H1 (cell line): ENCODE measurements around the gene ACE. TPM values are rescaled to one million over a fixed set of nuclear protein-coding genes. Genes with fewer than 3 reads are reported as not detected.

Experiments
- CTCF ChIA-PET: fragments of 300-600 bp; sonication (Branson Sonifier 250); formaldehyde crosslinking; loops from one replicate; lab custom pipeline; 2021; ENCODE audit not compliant: partially characterized antibody; lab: Charles Lee
- POLR2A ChIA-PET: fragments of 300-600 bp; sonication (Branson Sonifier 250); formaldehyde crosslinking; loops from one replicate; lab custom pipeline; 2021; ENCODE audit warnings: inconsistent platforms; ENCODE audit not compliant: partially characterized antibody; lab: Charles Lee
- DNase-seq, 2 experiments: peaks; one replicate each; pipeline versions ENCODE4 v3.0.0 to v3.0.0-alpha.2; 2010 to 2022; ENCODE audit warnings: low spot score in 2 of 2, low read depth in 1 of 2, mixed read lengths in 1 of 2
- FAIRE-seq: peaks from 2 replicates; lab custom pipeline; 2011; peaks lifted over from hg19 to GRCh38; lab: Jason Lieb, UNC
- H2AFZ ChIP-seq: 2 replicates; pipeline ENCODE4 v1.8.1; 2012; ENCODE audit warnings: low read length, inconsistent platforms
- H2AK5ac ChIP-seq: 2 replicates; pipeline ENCODE4 v1.6.1; 2013; ENCODE audit warnings: low read depth, low read length
- H2BK120ac ChIP-seq: replicated peaks from 2 replicates; pipeline ENCODE3; 2013; ENCODE audit warnings: low read depth, low read length, inconsistent platforms
- H2BK12ac ChIP-seq: 2 replicates; pipeline ENCODE4 v1.6.1; 2013; ENCODE audit warnings: low read depth, low read length
- H2BK15ac ChIP-seq: 2 replicates; pipeline ENCODE4 v1.6.1; 2013; ENCODE audit warnings: low read length
- H2BK20ac ChIP-seq: 2 replicates; pipeline ENCODE4 v1.6.1; 2013; ENCODE audit warnings: low read length
- H2BK5ac ChIP-seq: 2 replicates; pipeline ENCODE4 v1.6.1; 2013; ENCODE audit warnings: low read depth, low read length
- H3K14ac ChIP-seq: 2 replicates; pipeline ENCODE4 v1.6.1; 2013; ENCODE audit warnings: inconsistent platforms; ENCODE audit not compliant: insufficient read length
- H3K18ac ChIP-seq: 2 replicates; pipeline ENCODE4 v1.6.1; 2013; ENCODE audit warnings: low read length; ENCODE audit errors: extremely low read depth
- H3K23ac ChIP-seq: 2 replicates; pipeline ENCODE4 v1.6.1; 2013; ENCODE audit warnings: inconsistent platforms; ENCODE audit not compliant: insufficient read length
- H3K23me2 ChIP-seq: 2 replicates; pipeline ENCODE4 v1.6.1; 2013; ENCODE audit warnings: low read depth, low read length
- H3K27ac ChIP-seq: 2 replicates; pipeline ENCODE4 v1.6.1; 2011; ENCODE audit warnings: low read depth, low read length, inconsistent platforms
- H3K27me3 ChIP-seq, 4 experiments: replicated peaks in 1 of 4; 1 replicate in 1 of 4; 2 replicates in 3 of 4; pipeline versions ENCODE4 v1.6.1 to v1.8.1; 2011 to 2013; ENCODE audit warnings: low read length in 3 of 4, mild to moderate bottlenecking in 3 of 4, inconsistent platforms in 2 of 4, mixed read lengths in 2 of 4, moderate library complexity in 1 of 4; ENCODE audit not compliant: control insufficient read depth in 3 of 4, insufficient read depth in 3 of 4; ENCODE audit errors: extremely low read depth in 1 of 4
- H3K36me3 ChIP-seq, 4 experiments: 2 replicates each; pipeline versions ENCODE4 v1.6.1 to v1.8.1; 2011 to 2013; ENCODE audit warnings: mild to moderate bottlenecking in 4 of 4, low read length in 3 of 4, moderate library complexity in 2 of 4, control low read depth in 1 of 4, inconsistent platforms in 1 of 4; ENCODE audit not compliant: insufficient read depth in 4 of 4, control insufficient read depth in 2 of 4
- H3K4ac ChIP-seq: replicated peaks from 2 replicates; pipeline ENCODE3; 2013; ENCODE audit warnings: low read length, low read depth, mixed read lengths, inconsistent platforms; ENCODE audit not compliant: insufficient read length
- H3K4me1 ChIP-seq, 4 experiments: replicated peaks in 1 of 4; 1 replicate in 1 of 4; 2 replicates in 3 of 4; pipeline versions ENCODE4 v1.6.1 to v1.8.1; 2011 to 2013; ENCODE audit warnings: low read length in 3 of 4, inconsistent platforms in 2 of 4, mixed read lengths in 1 of 4; ENCODE audit not compliant: insufficient read depth in 4 of 4, control insufficient read depth in 3 of 4
- H3K4me2 ChIP-seq, 2 experiments: 2 replicates each; pipeline versions ENCODE4 v1.6.1 to v1.8.1; 2011 to 2013; ENCODE audit warnings: low read depth in 2 of 2, low read length in 2 of 2, control low read depth in 1 of 2, inconsistent platforms in 1 of 2, mild to moderate bottlenecking in 1 of 2; ENCODE audit not compliant: insufficient read depth in 1 of 2
- H3K4me3 ChIP-seq, 4 experiments: fragments of 200-600, 300-600 bp in 1 of 4; sonication (generic), shearing (Covaris generic), sonication (Bioruptor Twin) in 1 of 4; 2 replicates each; pipeline versions ENCODE4 v1.5.1 to v1.8.1; 2011 to 2016; ENCODE audit warnings: low read length in 4 of 4, low read depth in 3 of 4, control low read depth in 2 of 4, inconsistent platforms in 2 of 4, mild to moderate bottlenecking in 2 of 4, mixed read lengths in 1 of 4, moderate library complexity in 1 of 4; ENCODE audit not compliant: insufficient read depth in 2 of 4; ENCODE audit errors: extremely low read depth in 1 of 4
- H3K56ac ChIP-seq: replicated peaks from 2 replicates; pipeline ENCODE3; 2013; ENCODE audit warnings: low read depth, mild to moderate bottlenecking, mixed read lengths, low read length, inconsistent platforms; ENCODE audit not compliant: insufficient read length
- H3K79me1 ChIP-seq: 2 replicates; pipeline ENCODE4 v1.6.1; 2013; ENCODE audit warnings: low read depth, low read length, control low read depth
- H3K79me2 ChIP-seq, 2 experiments: 2 replicates each; pipeline versions ENCODE4 v1.6.1 to v1.8.1; 2012 to 2013; ENCODE audit warnings: low read length in 2 of 2, mild to moderate bottlenecking in 2 of 2, inconsistent platforms in 1 of 2; ENCODE audit not compliant: insufficient read depth in 2 of 2, control insufficient read depth in 1 of 2
- H3K9ac ChIP-seq, 4 experiments: replicated peaks in 1 of 4; 1 replicate in 1 of 4; 2 replicates in 3 of 4; pipeline versions ENCODE4 v1.6.1 to v1.8.1; 2011 to 2013; ENCODE audit warnings: low read depth in 3 of 4, low read length in 3 of 4, control low read depth in 2 of 4, mild to moderate bottlenecking in 2 of 4, moderate library complexity in 2 of 4, inconsistent platforms in 1 of 4; ENCODE audit errors: extremely low read depth in 1 of 4
- H3K9me3 ChIP-seq, 2 experiments: 2 replicates each; pipeline versions ENCODE4 v1.6.1 to v1.8.1; 2012 to 2013; ENCODE audit warnings: mild to moderate bottlenecking in 2 of 2, moderate library complexity in 2 of 2, control low read depth in 1 of 2, inconsistent platforms in 1 of 2, low read depth in 1 of 2, low read length in 1 of 2, mixed read lengths in 1 of 2; ENCODE audit not compliant: insufficient read depth in 2 of 2
- H4K20me1 ChIP-seq, 2 experiments: replicated peaks in 1 of 2; 2 replicates each; pipeline versions ENCODE3 to v1.8.1; 2011 to 2013; ENCODE audit warnings: inconsistent platforms in 2 of 2, low read length in 2 of 2, mild to moderate bottlenecking in 1 of 2; ENCODE audit not compliant: insufficient read depth in 2 of 2, control insufficient read depth in 1 of 2
- H4K5ac ChIP-seq: 2 replicates; pipeline ENCODE4 v1.6.1; 2013; ENCODE audit warnings: low read length, low read depth, mixed read lengths, inconsistent platforms; ENCODE audit not compliant: insufficient read length
- H4K8ac ChIP-seq: 2 replicates; pipeline ENCODE4 v1.8.0; 2013; ENCODE audit warnings: mild to moderate bottlenecking, moderate library complexity, low read length, inconsistent platforms; ENCODE audit not compliant: insufficient read depth; ENCODE audit errors: extremely low read depth
- H4K91ac ChIP-seq: replicated peaks from 2 replicates; pipeline ENCODE3; 2013; ENCODE audit warnings: low read length, mixed read lengths, inconsistent platforms; ENCODE audit not compliant: insufficient read length
- CBX8 ChIP-seq: fragments of 300-800, 300-1000 bp; sonication (generic); IDR thresholded peaks from 2 replicates; pipeline ENCODE4 v1.7.1; 2016; ENCODE audit warnings: low read depth, low read length, borderline replicate concordance
- CTBP2 ChIP-seq: IDR thresholded peaks from 2 replicates; pipeline ENCODE4 v1.7.0; 2011; ENCODE audit warnings: borderline replicate concordance, mild to moderate bottlenecking, moderate library complexity, mixed read lengths, low read length; ENCODE audit not compliant: insufficient read depth, insufficient read length
- HDAC6 ChIP-seq: IDR thresholded peaks from one replicate; pipeline ENCODE4 v1.7.1; 2012; ENCODE audit warnings: low read depth, mild to moderate bottlenecking, inconsistent platforms, low read length, moderate library complexity
- JUND ChIP-seq: IDR thresholded peaks from 2 replicates; pipeline ENCODE4 v1.6.1; 2011; ENCODE audit warnings: mild to moderate bottlenecking, improper control_type of control experiment, low read length
- KDM1A ChIP-seq: fragments of 200-600, 300-600 bp; sonication (generic); IDR thresholded peaks from 2 replicates; pipeline ENCODE4 v1.7.1; 2016; ENCODE audit warnings: mild to moderate bottlenecking, low read length, borderline replicate concordance
- MAFK ChIP-seq: IDR thresholded peaks from 2 replicates; pipeline ENCODE4 v1.6.1; 2012; ENCODE audit warnings: low read depth, mild to moderate bottlenecking, improper control_type of control experiment, low read length
- NRF1 ChIP-seq: IDR thresholded peaks from 2 replicates; pipeline ENCODE4 v1.6.1; 2011; ENCODE audit warnings: mild to moderate bottlenecking, low read depth, low read length, improper control_type of control experiment
- RNF2 ChIP-seq: fragments of 200-900, 300-1000 bp; sonication (generic); IDR thresholded peaks from 2 replicates; pipeline ENCODE4 v1.7.1; 2016; ENCODE audit warnings: borderline replicate concordance, low read depth, mild to moderate bottlenecking, antibody characterized with exemption, low read length; ENCODE audit not compliant: poor library complexity, severe bottlenecking; ENCODE audit errors: missing control alignments
- RXRA ChIP-seq: IDR thresholded peaks from 2 replicates; pipeline ENCODE4 v1.6.1; 2011; ENCODE audit warnings: low read depth, mild to moderate bottlenecking, low read length, moderate library complexity; ENCODE audit not compliant: insufficient read depth
- SIRT6 ChIP-seq: IDR thresholded peaks from one replicate; pipeline ENCODE4 v1.7.1; 2012; ENCODE audit warnings: low read length, inconsistent platforms
- SRF ChIP-seq: IDR thresholded peaks from 2 replicates; pipeline ENCODE4 v1.6.1; 2011; ENCODE audit warnings: mild to moderate bottlenecking, low read depth, low read length, moderate library complexity
- TEAD4 ChIP-seq: IDR thresholded peaks from 2 replicates; pipeline ENCODE4 v1.6.1; 2012; ENCODE audit warnings: low read depth, low read length, inconsistent platforms, mixed read lengths
- WGBS, 2 experiments: shearing (Covaris generic) in 1 of 2; methylation state at CpG; one replicate each; pipeline versions ENCODE4 v1.1.6 to v1.1.7; 2013 to 2015; ENCODE audit warnings: low lambda C conversion rate in 2 of 2, mixed read lengths in 2 of 2, inconsistent platforms in 1 of 2, low coverage in 1 of 2, missing lambda C conversion rate in 1 of 2; ENCODE audit not compliant: insufficient replicate concordance in 2 of 2, insufficient coverage in 1 of 2, insufficient read length in 1 of 2; ENCODE audit errors: extremely low coverage in 1 of 2, missing lambda C conversion rate in 1 of 2; 5-methylcytosine and 5-hydroxymethylcytosine counted together
- polyA plus RNA-seq, 7 experiments: library from polyadenylated mRNA; depleted of rRNA in 3 of 7; stranded (reverse) in 5 of 7; unstranded in 2 of 7; fragments of >200 nt in 5 of 7; fragments of 200-250 nt in 2 of 7; gene quantifications; 1 replicate in 5 of 7; 2 replicates in 1 of 7; 4 replicates in 1 of 7; pipeline versions ENCODE4 v1.2.1 to v1.2.3, GENCODE V29; 2011 to 2013; ENCODE audit warnings: missing spikeins in 2 of 7, mixed read lengths in 2 of 7
- total RNA-seq: library from RNA; stranded (reverse); fragmentation: NEBNext Ultra II Directional; extraction: Animal tissue kit (Norgen Biotek cat#: 25700); gene quantifications from 2 replicates; pipeline ENCODE4 v1.2.1, GENCODE V29; 2021
- TF ChIP-seq, protein P1 (sequence below): IDR thresholded peaks from 2 replicates; pipeline ENCODE4 v1.6.1; 2011; ENCODE audit warnings: low read length, improper control_type of control experiment

The ACE gene
- total and polyA plus RNA-seq, 2 of the 8 experiments (the other 6 are each of a cell fraction or from before 2014, with no cell fraction given), result 2.5 to 5.5 TPM

DNA sequence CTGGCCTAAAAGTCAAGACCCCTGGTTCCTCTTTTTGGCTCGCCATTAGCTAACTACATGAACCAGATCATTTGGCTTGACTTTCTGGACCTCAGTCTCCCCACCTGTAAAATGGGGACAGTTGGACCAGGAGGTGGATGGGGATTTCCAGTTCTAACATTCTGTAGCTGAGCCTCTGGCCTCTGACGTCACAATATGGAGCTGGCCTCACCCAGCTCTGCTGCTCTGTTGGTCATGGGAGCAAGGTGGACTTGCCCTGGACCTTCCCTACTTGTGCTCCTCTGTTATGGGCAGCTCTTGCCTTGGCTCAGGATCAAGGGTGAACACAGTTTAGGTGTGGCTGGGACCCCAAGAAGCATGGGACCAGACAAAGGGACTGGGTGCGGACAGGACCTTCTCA lies 29.8 kb downstream of the ACE start:
- Histone ChIP-seq H2BK15ac (no peak overlapping the region), H3K4me2 (no peak overlapping the region), H3K4me3 (no peak overlapping the region), H3K14ac (no peak overlapping the region), H4K20me1 (no peaks in the 10 kb centered on the region), H2AFZ (no peak overlapping the region), H3K23ac (no peak overlapping the region), H3K4me1 (no peaks in the 10 kb centered on the region), H3K27ac (no peak overlapping the region), H2BK12ac (no peak overlapping the region), H4K5ac (no peak overlapping the region), H3K18ac (no peak overlapping the region), H3K9me3 (peaks cover 0 to 4% of the 10 kb centered on the region in 2 experiments; a peak in 1 of 4 replicates), H3K23me2 (no peaks in the 10 kb centered on the region), H3K9ac (no peak overlapping the region), H4K8ac (no peak overlapping the region), H2BK20ac (no peak overlapping the region), H3K79me1 (no peaks in the 10 kb centered on the region), H4K91ac (no peak overlapping the region), H3K79me2 (no peaks in the 10 kb centered on the region), H3K4ac (no peak overlapping the region), H2AK5ac (no peak overlapping the region), H3K36me3 (no peaks in the 10 kb centered on the region), H2BK120ac (no peak overlapping the region), H2BK5ac (no peak overlapping the region), H3K56ac (no peak overlapping the region), H3K27me3 (no peaks in the 10 kb centered on the region)
- DNase-seq (no peak), FAIRE-seq (no peak)
- ChIA-PET CTCF (interaction anchor here (0.6 to 1.4 kb wide), 7 partner anchors 8 to 102 kb away, joined by 3 to 5 read pairs (median 4); no protein-coding TSS in a partner anchor), POLR2A (no interaction called here)
- WGBS, 2 experiments, result 92% methylated on average over 3 of the region's 3 CpGs; no CpG with 5 or more reads in 1 of the 2 experiments
- no peak for TF ChIP-seq NRF1
- TF ChIP-seq RXRA, result no peak
- TF ChIP-seq KDM1A, result no peak
- TF ChIP-seq, protein P1, sequence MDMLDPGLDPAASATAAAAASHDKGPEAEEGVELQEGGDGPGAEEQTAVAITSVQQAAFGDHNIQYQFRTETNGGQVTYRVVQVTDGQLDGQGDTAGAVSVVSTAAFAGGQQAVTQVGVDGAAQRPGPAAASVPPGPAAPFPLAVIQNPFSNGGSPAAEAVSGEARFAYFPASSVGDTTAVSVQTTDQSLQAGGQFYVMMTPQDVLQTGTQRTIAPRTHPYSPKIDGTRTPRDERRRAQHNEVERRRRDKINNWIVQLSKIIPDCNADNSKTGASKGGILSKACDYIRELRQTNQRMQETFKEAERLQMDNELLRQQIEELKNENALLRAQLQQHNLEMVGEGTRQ, result no peak
- no peak for TF ChIP-seq SRF
- TF ChIP-seq CBX8, result no peak
- no peak for TF ChIP-seq HDAC6
- no peak for TF ChIP-seq CTBP2
- TF ChIP-seq RNF2, result no peak
- TF ChIP-seq JUND, result no peak
- TF ChIP-seq TEAD4, result no peak
- TF ChIP-seq SIRT6, result no peak
- no peak for TF ChIP-seq MAFK
